C4-2B (cell line): ENCODE data around the gene CDKAL1.

ENCODE experiments used
- H3K27ac ChIP-seq: fragments of 450-650 bp; 2 replicates; pipeline ENCODE4 v1.5.1; 2017
- ZFX ChIP-seq: fragments of 450-650 bp; IDR thresholded peaks from 2 replicates; pipeline ENCODE4 v1.6.1; 2017
- TF ChIP-seq, protein P1 (sequence below): fragments of 450-650 bp; conservative IDR thresholded peaks from 2 replicates; pipeline ENCODE4 v1.5.1; 2017; ENCODE audit warnings: mild to moderate bottlenecking

Gene CDKAL1

DNA sequence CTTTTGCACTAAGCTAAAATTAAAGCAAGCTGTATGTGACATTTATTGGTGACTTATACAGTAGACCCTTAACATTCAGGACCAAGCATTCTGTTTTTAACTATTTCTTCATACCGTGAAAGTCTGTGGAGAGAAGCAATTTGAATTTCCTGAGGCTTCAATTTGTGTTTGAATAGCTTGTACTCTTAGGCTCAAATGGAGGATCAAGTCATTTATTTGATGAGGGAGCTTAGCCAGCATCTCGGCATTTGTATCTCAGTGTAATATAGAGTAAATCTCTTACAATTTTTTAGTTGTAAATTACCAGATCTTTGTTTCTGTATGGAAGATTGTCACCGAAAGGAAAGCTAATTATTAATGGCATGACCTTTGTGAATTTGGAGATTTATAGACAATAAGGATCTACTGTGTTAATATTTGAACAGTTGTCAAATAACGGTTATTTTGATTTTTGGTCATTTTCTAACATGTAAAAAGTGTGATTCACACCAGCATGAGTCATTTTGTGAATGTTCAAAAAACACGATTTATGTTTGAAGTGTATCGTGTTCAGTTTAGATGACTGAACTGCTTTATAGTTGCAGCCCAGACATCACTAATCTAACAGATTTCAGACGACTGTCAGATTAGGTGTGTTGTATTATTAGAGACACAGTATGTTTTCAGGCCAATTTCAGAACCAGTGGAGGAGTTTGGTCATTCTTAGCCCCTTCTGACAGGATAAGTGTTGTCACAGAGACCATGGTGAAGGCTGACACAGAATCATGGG lies 332.9 kb downstream of the CDKAL1 start:
- no peak overlapping the region for H3K27ac ChIP-seq
- TF ChIP-seq, protein P1, sequence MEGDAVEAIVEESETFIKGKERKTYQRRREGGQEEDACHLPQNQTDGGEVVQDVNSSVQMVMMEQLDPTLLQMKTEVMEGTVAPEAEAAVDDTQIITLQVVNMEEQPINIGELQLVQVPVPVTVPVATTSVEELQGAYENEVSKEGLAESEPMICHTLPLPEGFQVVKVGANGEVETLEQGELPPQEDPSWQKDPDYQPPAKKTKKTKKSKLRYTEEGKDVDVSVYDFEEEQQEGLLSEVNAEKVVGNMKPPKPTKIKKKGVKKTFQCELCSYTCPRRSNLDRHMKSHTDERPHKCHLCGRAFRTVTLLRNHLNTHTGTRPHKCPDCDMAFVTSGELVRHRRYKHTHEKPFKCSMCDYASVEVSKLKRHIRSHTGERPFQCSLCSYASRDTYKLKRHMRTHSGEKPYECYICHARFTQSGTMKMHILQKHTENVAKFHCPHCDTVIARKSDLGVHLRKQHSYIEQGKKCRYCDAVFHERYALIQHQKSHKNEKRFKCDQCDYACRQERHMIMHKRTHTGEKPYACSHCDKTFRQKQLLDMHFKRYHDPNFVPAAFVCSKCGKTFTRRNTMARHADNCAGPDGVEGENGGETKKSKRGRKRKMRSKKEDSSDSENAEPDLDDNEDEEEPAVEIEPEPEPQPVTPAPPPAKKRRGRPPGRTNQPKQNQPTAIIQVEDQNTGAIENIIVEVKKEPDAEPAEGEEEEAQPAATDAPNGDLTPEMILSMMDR, result no peak
- TF ChIP-seq ZFX, result no peak

DNA sequence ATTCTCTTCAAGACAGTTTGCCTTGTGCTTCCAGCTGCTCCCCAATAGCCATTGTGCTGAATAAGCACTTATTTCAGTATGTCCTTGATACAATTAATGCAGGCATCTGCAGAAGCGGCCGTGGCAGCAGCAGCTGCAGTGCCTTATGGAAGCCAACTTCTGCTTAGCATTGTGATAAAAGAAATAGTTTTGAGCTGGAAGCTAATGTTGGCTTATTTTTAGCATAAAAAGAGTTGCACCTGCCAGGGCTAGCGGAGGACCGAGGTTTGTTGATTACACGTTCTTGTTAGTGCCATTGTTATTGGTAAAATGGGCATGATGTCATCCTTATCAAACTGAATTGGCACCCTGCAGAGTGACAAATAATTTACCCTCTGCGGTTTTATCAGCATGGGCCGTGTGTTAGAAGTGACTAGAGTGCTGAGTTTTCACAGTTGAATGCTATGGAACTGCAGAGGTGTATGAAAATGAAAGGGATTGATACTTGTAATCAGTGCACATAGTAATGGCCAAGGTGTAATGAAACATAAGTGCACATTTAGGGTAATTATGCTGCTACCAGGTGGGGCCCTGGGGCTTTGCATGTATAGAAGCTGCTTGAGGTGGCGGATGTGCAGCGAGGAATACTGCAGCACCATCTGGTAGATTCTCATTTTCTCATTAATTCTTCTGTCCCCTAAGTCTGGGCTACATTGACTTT lies 334.3 kb downstream of the CDKAL1 start:
- TF ChIP-seq, protein P1, result no peak
- no peak for TF ChIP-seq ZFX
- no peak overlapping the region for H3K27ac ChIP-seq

DNA sequence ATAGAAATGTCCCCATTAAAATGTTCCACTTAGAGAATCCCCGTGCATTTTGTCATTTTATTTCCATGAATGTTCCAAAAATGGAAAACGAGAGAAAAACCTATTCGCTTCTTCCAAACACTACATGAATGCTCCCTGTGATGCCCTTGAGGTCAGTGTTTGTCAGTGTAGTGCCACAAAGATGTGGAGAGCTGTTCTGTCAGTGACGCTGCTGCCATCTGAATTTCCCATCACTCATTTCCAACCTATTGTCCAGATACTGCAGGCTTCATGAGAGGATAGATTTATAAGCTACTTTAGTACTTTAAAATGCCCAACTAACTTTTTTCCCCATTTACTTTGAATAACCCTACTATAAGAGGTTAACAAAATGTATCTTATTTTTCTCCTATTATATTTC lies 335.8 kb downstream of the CDKAL1 start:
- TF ChIP-seq ZFX, result no peak
- H3K27ac ChIP-seq, result no peak overlapping the region

DNA sequence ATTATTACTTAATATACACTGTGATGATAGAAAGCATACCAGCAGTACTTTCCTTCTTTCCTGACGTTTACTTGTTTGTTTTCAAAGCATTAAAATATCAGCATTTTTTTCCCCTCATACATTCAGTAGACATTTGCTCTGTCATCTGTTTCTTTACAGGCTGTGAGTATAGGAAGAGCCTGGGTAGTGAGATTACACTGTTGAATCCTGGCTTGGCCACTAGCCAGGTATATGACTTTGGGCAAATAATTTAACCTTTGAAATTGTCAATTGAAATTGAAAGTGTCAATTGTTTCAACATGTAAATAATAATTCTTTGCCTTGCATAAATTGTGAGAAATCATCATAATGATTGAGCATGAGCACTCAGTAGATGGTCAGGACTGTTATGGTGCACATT lies 336.2 kb downstream of the CDKAL1 start:
- no peak for TF ChIP-seq ZFX
- TF ChIP-seq, protein P1, result no peak

DNA sequence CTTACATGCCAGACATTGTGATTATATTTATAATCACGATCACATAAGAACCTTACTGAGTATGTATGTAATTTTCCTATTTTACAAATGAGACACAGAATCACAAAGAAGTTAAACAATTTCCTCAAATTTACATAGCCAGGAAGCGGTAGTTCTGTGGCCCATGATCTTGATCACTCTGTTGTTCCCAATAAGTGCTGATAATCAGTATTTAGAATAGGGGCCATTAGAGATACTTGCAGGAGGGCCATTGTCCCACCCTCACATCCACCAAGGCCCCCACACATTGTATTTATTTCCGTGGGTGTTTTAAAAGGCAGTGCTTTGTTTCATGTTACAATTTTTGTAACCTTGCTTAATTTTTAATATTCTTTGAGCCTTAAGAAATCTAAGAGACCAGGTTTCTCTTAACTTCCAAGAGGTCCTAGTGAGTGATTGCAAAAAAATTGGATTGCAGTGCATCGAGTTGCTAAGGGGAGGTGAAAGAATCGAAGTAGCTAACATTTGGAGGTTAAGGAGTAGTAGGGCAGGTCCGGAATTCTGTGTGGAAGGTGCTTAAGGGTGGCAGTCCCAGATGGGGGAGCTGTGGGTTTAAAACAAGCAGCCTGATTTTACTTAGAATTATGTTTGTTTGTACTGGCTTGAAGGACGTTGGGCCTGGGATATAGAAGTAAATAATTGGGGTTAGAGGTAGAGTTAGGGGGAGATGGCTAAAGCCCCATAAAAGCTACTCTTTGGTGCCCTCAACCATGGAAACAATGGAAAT lies 339.4 kb downstream of the CDKAL1 start:
- H3K27ac ChIP-seq, result no peak overlapping the region
- TF ChIP-seq, protein P1, result peak; percentile 24
- no peak for TF ChIP-seq ZFX

More for the DNA sequence above, 336.2 kb downstream of the CDKAL1 start:
- no peak overlapping the region for H3K27ac ChIP-seq

DNA sequence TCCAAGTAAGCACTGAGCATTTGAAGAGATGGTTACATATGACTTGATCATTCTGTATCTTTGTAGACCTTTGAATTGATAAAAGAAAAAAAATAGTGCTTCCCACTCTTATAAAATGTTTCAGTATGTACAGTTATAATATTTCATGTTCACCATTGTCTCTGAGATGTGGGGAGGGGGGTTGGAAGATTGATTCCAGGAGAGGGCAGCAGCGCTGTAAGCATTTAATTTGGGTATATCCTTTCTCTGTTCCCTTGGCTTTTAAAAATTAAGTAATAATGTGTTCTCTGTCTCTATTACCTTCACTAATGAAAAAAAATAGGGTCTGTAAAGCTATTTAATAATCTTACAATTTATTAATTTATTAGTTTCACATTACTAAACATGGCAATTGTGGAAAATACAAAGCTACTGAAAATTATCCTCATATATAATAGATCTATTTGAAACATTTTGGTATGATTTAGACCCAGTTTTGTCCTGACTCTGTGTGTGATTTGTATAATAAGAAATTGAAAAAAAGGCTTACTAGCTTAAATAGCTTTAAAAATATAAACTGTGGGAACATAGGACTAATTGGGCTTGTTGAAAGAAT lies 341.2 kb downstream of the CDKAL1 start:
- no peak overlapping the region for H3K27ac ChIP-seq
- TF ChIP-seq, protein P1, result peak; percentile 73
- no peak for TF ChIP-seq ZFX

DNA sequence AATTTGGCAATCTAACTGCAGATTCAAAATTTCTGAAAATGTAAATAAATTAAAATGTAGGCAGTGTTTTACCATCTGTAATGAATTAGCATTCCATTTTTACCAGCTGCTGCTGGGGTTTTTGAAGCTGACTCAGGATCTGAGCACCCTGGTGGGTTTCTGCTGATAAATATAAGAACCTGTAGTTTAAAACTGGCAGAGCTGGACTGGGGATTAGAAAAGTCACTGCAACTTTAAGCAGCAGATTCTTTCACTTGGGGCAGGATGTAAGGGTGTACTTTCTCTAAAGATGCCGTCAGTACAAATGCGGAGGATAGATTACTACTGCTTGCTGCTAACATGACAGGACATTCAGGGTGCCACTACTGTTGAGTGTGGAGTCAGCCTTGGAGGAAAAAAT lies 341.8 kb downstream of the CDKAL1 start:
- H3K27ac ChIP-seq, result no peak overlapping the region
- TF ChIP-seq ZFX, result no peak
- TF ChIP-seq, protein P1, result no peak
